NCI-H2171 (cell line): ENCODE measurements around the gene P2RY14.
"Not testable (repeated sequence)": the region's sequence is repeated elsewhere in the genome, so short reads cannot be mapped to it uniquely, and the experiment has no call there.

Experiments used
- DNase-seq: peaks from one replicate; lab custom pipeline; 2025; lab: John Stamatoyannopoulos, UW

Gene P2RY14

GRCh38 chr3:151183265-151183671 lies 95.1 kb downstream of the P2RY14 start:
- no peak for DNase-seq

GRCh38 chr3:151182349-151183079 lies 95.8 kb downstream of the P2RY14 start:
- DNase-seq: no peak

- DNase-seq: no peak
Measured at GRCh38 chr3:151178208-151178845, 100.0 kb downstream of the P2RY14 start.

GRCh38 chr3:151175952-151176351 lies 102.4 kb downstream of the P2RY14 start:
- DNase-seq: no peak

- no peak for DNase-seq
Measured at GRCh38 chr3:151174351-151174750, 104.0 kb downstream of the P2RY14 start.

- DNase-seq: no peak
Measured at GRCh38 chr3:151171145-151171757, 107.1 kb downstream of the P2RY14 start.

GRCh38 chr3:151169948-151170679 lies 108.2 kb downstream of the P2RY14 start:
- not testable (repeated sequence) for DNase-seq

- DNase-seq: no peak
Measured at GRCh38 chr3:151169262-151169947, 108.9 kb downstream of the P2RY14 start.

- peak; percentile 16 for DNase-seq
Measured at GRCh38 chr3:151168269-151169094, 109.9 kb downstream of the P2RY14 start.

GRCh38 chr3:151166161-151166560 lies 112.2 kb downstream of the P2RY14 start:
- DNase-seq: no peak

GRCh38 chr3:151165226-151165625 lies 113.1 kb downstream of the P2RY14 start:
- DNase-seq: no peak
